GM12878 (cell line): Measurements from ENCODE around the gene TBC1D10A.

ENCODE experiments used
- CTCF ChIP-seq, 3 experiments: IDR thresholded peaks in 2 of 3; conservative IDR thresholded peaks in 1 of 3; 2 replicates each; pipeline ENCODE4 v1.5.1; 2011; ENCODE audit warnings: low read depth in 3 of 3, low read length in 3 of 3, mild to moderate bottlenecking in 3 of 3, control low read depth in 2 of 3, moderate library complexity in 2 of 3, inconsistent platforms in 1 of 3, mixed read lengths in 1 of 3; ENCODE audit not compliant: control insufficient read depth in 2 of 3, insufficient read depth in 1 of 3; ENCODE audit errors: extremely low read depth in 1 of 3
- ELK1 ChIP-seq: IDR thresholded peaks from 2 replicates; pipeline ENCODE4 v1.6.1; 2012; ENCODE audit warnings: low read depth, low read length, improper control_type of control experiment
- FOXK2 ChIP-seq: fragments of 450-650 bp; IDR thresholded peaks from 2 replicates; pipeline ENCODE4 v1.6.1; 2017; ENCODE audit warnings: mild to moderate bottlenecking, moderate library complexity
- MAX ChIP-seq: IDR thresholded peaks from 2 replicates; pipeline ENCODE4 v1.6.1; 2012; ENCODE audit warnings: low read depth, low read length, improper control_type of control experiment
- NFYB ChIP-seq: IDR thresholded peaks from 2 replicates; pipeline ENCODE4 v1.6.1; 2011; ENCODE audit warnings: low read depth, mild to moderate bottlenecking, low read length, improper control_type of control experiment, moderate library complexity; ENCODE audit not compliant: insufficient read depth
- NRF1 ChIP-seq: conservative IDR thresholded peaks from 2 replicates; pipeline ENCODE4 v1.6.1; 2011; ENCODE audit warnings: mild to moderate bottlenecking, low read depth, low read length, improper control_type of control experiment
- POLR2A ChIP-seq: IDR thresholded peaks from 2 replicates; pipeline ENCODE4 v1.6.1; 2011; ENCODE audit warnings: low read depth, mild to moderate bottlenecking, low read length
- SKIL ChIP-seq: fragments of 450-650 bp; IDR thresholded peaks from 2 replicates; pipeline ENCODE4 v1.6.1; 2017; ENCODE audit warnings: mild to moderate bottlenecking, low read depth, inconsistent platforms; ENCODE audit not compliant: poor library complexity, severe bottlenecking
- TAF1 ChIP-seq: IDR thresholded peaks from 2 replicates; pipeline ENCODE4 v1.6.1; 2011; ENCODE audit warnings: mild to moderate bottlenecking, low read depth, low read length, borderline replicate concordance
- ZBTB33 ChIP-seq: fragments of 450-650 bp; IDR thresholded peaks from 2 replicates; pipeline ENCODE4 v1.6.1; 2017; ENCODE audit warnings: mild to moderate bottlenecking
- ZBTB40 ChIP-seq: fragments of 450-650 bp; IDR thresholded peaks from 2 replicates; pipeline ENCODE4 v1.6.1; 2016; ENCODE audit warnings: mild to moderate bottlenecking, moderate library complexity, borderline replicate concordance

- no peak for TF ChIP-seq FOXK2
- no peak for TF ChIP-seq NRF1
- no peak for TF ChIP-seq TAF1
- no peak for TF ChIP-seq CTCF (IDR thresholded peaks at IDR 0.05 in 2 of 3, conservative IDR thresholded peaks at IDR 0.05 in 1 of 3; ENCODE audit: control insufficient read depth in 2 of 3, extremely low read depth in 1 of 3, insufficient read depth in 1 of 3, low read depth in 3 of 3, low read length in 3 of 3)
- no peak for TF ChIP-seq ELK1
- TF ChIP-seq POLR2A, result no peak
- TF ChIP-seq SKIL, result no peak
- TF ChIP-seq ZBTB40, result no peak
- TF ChIP-seq MAX, result no peak
- no peak for TF ChIP-seq ZBTB33
- no peak for TF ChIP-seq NFYB
Observed at GRCh38 chr22:30313527-30314363, 13.0 kb downstream of the TBC1D10A start.
